Effector memory CD8-positive, alpha-beta T cell (primary cell): ENCODE results near the gene MLST8.
A peak's percentile ranks its signal among the peaks of the same experiment; 100 is the strongest.
"Not testable (repeated sequence)": the region's sequence is repeated elsewhere in the genome, so short reads cannot be mapped to it uniquely, and the experiment has no call there.

Source experiments
- ATAC-seq: fragments of 150-1000 bp; cut with Tn5 transposase; replicated peaks from 2 replicates; pipeline ENCODE4 v1.10.0; 2021; ENCODE audit warnings: mild to moderate bottlenecking, moderate library complexity
- DNase-seq, 3 experiments: peaks; one replicate each; pipeline ENCODE4 v3.0.0; 2021
- H3K27ac Mint-ChIP-seq, 2 donors: one replicate each; pipeline ENCODE4 v1.8.0; 2022; ENCODE audit warnings: mild to moderate bottlenecking in 2 of 2, mixed read lengths in 2 of 2, moderate library complexity in 2 of 2
- H3K27me3 Mint-ChIP-seq, 2 donors: one replicate each; pipeline ENCODE4 v1.8.0; 2022; ENCODE audit warnings: mixed read lengths in 2 of 2
- H3K36me3 Mint-ChIP-seq: one replicate; pipeline ENCODE4 v1.8.0; 2022; ENCODE audit warnings: mild to moderate bottlenecking, moderate library complexity, mixed read lengths; ENCODE audit not compliant: insufficient read depth
- H3K4me1 Mint-ChIP-seq, 2 donors: one replicate each; pipeline ENCODE4 v1.8.0; 2022; ENCODE audit warnings: low read depth in 2 of 2, mixed read lengths in 2 of 2
- H3K4me3 Mint-ChIP-seq, 2 donors: one replicate each; pipeline ENCODE4 v1.8.0; 2022; ENCODE audit warnings: mild to moderate bottlenecking in 2 of 2, mixed read lengths in 2 of 2, moderate library complexity in 2 of 2
- H3K9me3 Mint-ChIP-seq, 2 donors: one replicate each; pipeline ENCODE4 v1.8.0; 2022; ENCODE audit warnings: mixed read lengths in 2 of 2

Gene MLST8

DNA sequence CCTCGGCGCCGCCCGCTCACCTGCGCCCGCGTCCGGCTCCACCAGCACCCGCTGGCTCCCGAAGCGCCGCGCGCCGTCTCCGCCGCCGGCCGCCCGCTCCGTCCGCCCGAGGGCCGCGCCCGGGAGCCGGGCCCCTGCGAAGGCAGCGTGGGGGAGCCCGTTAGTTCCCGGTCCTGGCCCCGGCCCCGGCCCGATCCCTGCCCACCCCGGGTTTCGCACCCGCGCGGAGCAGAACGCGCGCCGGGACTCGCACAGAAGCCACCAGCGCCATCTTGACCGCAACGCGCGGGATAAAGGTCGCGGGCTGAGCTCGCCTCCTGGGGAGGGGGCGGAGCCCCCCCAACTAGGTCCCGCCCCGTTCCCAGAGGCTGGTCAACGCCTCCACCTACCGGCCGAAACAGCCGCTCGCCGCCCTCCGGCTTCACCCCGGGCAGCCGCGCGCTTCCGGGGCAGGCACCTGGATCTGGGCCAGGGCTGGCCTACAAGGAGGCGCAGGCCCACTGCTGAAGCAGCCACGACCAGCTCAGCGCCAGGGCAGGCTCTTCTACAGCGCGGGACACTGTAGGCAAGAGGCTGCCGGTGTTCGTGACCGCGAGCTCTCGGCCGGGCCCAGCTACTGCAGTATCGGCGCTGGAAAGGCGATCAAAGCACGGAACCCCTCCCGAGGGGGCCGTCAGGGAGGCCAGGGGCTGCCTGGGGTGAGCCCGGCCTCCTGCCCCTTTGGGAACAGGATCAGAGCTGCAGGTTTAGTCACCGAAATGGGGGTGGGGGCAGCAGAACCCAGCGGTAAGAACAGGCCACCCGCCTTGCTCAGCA is 46.2 kb downstream of the MLST8 start, which contains the start of gene ECI1:
ECI1 (minus strand) TSS at position 292 of the 816 bp plus-strand sequence; CDS start at position 271, 21 bp downstream.
- Mint-ChIP-seq H3K27ac (peak within 1 kb of the TSS; percentile 91 to 92), H3K4me1 (peaks cover 2 to 4% of the 10 kb centered on the region in 2 donors), H3K27me3 (no peaks in the 10 kb centered on the region), H3K4me3 (peak within 1 kb of the TSS; percentile 87 to 88), H3K9me3 (no peaks in the 10 kb centered on the region), H3K36me3 (peaks cover 64% of the 10 kb centered on the region)
- DNase-seq: peak; percentile 61 to 74 (median 67)
- peak; percentile 84 for ATAC-seq

DNA sequence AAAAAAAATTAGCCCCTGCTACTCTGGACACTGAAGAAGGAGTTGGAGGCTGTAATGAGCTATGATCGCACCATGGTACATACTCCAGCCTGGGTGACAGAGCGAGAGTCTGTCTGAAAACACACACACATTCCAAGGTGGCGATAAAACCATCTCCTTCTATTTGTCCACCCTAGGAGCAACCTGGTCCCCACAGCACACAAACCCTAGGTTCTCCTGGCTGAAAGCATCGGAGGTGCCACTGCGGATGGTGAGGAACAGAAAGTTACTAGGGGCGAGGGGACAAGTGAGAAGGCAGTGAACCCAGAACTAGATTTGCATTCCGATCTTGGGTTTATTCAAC is 47.5 kb downstream of the MLST8 start:
- ATAC-seq: no peak
- Mint-ChIP-seq H3K27ac (peak overlapping the region; percentile 49 to 75), H3K4me1 (peaks cover 2 to 4% of the 10 kb centered on the region in 2 donors), H3K27me3 (no peaks in the 10 kb centered on the region), H3K36me3 (peaks cover 77% of the 10 kb centered on the region), H3K4me3 (peak overlapping the region in 1 of 2 donors; percentile 88), H3K9me3 (no peaks in the 10 kb centered on the region)
- DNase-seq: no peak

DNA sequence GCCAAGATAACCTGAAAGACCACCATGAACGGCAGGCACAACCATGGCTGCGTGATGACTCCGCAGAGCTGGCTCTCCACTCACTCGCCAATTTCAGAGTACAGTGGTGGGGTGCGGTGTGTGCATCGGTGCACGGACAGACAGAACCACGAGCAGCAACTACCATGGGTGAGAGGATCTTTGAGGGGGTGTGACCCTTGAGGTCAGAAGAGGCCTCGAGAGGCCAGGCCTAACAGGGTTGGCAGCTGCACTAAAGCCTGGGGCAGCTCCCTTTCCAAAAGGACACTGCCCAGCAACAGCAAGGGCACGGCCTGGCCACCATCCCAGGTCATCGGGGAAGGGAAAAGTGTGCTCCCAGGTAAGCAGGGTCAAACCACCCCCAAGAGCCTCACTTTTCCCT is 48.0 kb downstream of the MLST8 start:
- peak overlapping the region; percentile 49 to 75 for H3K27ac Mint-ChIP-seq
- DNase-seq (no peak), ATAC-seq (no peak)
- no peaks in the 10 kb centered on the region for H3K27me3 Mint-ChIP-seq
- H3K36me3 Mint-ChIP-seq: peaks cover 82% of the 10 kb centered on the region
- H3K9me3 Mint-ChIP-seq: no peaks in the 10 kb centered on the region
- H3K4me1 Mint-ChIP-seq: peaks cover 2 to 4% of the 10 kb centered on the region in 2 donors
- no peak overlapping the region for H3K4me3 Mint-ChIP-seq

DNA sequence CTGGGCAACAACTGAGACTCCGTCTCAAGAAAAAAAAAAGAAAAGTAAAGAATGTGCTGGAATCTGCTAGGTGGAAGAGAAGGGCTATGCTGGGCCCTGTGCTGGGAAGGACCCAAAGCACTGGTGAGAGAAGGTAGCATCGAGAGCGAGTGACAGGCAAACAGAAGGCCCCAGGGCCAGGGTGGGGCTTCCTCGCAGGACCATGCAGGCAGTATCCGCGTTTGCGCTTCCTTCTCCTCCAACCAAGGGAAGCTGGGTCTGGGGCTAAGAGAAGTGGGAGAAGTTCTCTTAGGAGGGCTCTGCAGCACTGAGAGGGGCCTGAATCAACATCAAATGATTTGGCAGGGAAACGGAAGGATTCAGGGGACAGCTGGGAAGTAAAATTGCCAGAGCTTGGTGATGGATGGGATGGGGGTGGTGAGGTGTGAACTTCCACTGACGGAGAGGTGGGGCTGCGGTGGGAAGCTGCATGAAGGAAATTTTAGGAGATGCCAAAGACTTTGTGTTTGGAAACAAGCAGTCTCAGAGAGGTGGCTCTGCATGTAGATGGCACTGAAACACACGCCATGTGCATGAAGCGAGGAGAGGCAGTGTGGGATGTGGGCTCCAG is 51.4 kb downstream of the MLST8 start:
- DNase-seq (no peak), ATAC-seq (no peak)
- H3K27me3 Mint-ChIP-seq: no peaks in the 10 kb centered on the region
- peaks cover 100% of the 10 kb centered on the region for H3K36me3 Mint-ChIP-seq
- H3K4me1 Mint-ChIP-seq: no peaks in the 10 kb centered on the region
- no peaks in the 10 kb centered on the region for H3K9me3 Mint-ChIP-seq
- no peak overlapping the region for H3K4me3 Mint-ChIP-seq
- peak overlapping the region in 1 of 2 donors; percentile 65 for H3K27ac Mint-ChIP-seq

DNA sequence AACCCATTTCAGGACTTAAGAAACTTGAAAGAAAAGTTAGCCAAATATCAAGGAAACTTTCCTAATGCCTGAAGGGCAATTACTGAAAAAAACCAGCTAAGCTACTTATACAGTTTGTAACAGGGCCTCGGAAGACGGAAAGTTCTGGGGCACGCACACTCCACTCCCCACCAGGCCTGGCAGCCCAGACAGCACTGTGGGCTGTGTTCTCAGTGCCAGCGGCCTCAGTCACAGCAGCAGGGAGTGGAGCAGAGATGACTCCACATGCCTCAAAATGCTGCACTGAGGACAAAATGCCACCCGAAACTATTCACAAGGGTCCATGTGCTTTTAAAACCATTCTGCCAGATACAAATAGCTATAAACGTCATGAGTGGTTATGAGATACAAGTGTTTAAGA is 52.5 kb downstream of the MLST8 start:
- H3K36me3 Mint-ChIP-seq: peaks cover 100% of the 10 kb centered on the region
- ATAC-seq (no peak), DNase-seq (no peak)
- H3K27ac Mint-ChIP-seq: no peak overlapping the region
- no peaks in the 10 kb centered on the region for H3K9me3 Mint-ChIP-seq
- no peak overlapping the region for H3K4me3 Mint-ChIP-seq
- no peaks in the 10 kb centered on the region for H3K27me3 Mint-ChIP-seq
- no peaks in the 10 kb centered on the region for H3K4me1 Mint-ChIP-seq

DNA sequence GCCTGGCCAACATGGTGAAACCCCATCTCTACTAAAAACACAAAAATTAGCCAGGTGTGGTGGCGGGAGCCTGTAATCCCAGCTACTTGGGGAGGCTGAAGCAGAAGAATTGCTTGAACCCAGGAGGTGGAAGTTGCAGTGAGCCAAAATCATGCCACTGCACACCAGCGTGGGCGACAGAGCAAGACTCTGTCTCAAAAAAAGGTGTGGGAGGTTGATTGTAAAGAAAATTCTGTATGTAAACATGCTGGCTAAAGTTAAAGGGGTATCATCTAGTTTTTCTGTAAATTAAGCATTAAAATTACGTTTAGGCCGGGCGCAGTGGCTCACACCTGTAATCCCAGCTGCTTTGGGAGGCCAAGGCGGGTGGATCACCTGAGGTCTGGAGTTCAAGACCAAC is 53.3 kb downstream of the MLST8 start:
- not testable (repeated sequence) for H3K9me3 Mint-ChIP-seq, H3K4me1 Mint-ChIP-seq, H3K27ac Mint-ChIP-seq, DNase-seq, ATAC-seq, H3K4me3 Mint-ChIP-seq, H3K27me3 Mint-ChIP-seq
- H3K36me3 Mint-ChIP-seq: peaks cover 100% of the 10 kb centered on the region
